Measurements from ENCODE around the gene MAVS. TPM values are rescaled to one million over a fixed set of nuclear protein-coding genes. Genes with fewer than 3 reads are reported as not detected.

The MAVS gene
- total and polyA plus RNA-seq, 3 donors from 2014 or later: 14.5 to 34.6 (median 28.5) TPM

- Histone ChIP-seq H3K36me3 (ENCODE audit: low read depth, missing control alignments) (no peaks in the 10 kb centered on the region), H3K9me3 (no peaks in the 10 kb centered on the region), H3K27me3 (no peaks in the 10 kb centered on the region), H3K4me1 (peaks cover 7% of the 10 kb centered on the region), H3K4me3 (no peak overlapping the region), H3K27ac (no peak overlapping the region)
- 95 to 100% methylated on average over 1 of the region's 1 CpG for whole genome bisulfite sequencing, 2 donors
- DNase-seq: no peak
- TF ChIP-seq POLR2A (IDR thresholded peaks at IDR 0.05) (no peak), CTCF (IDR thresholded peaks at IDR 0.05) (no peak)
- intact Hi-C loops (cut with DNase I; ENCODE audit: low total_unique reads): no loop called here
Measured at GRCh38 chr20:3919352-3919751, 72.7 kb downstream of the MAVS start.

- no peak overlapping the region for H3K4me3 ChIP-seq
- H3K4me1 ChIP-seq: peaks cover 7% of the 10 kb centered on the region
- no peak for DNase-seq
- WGBS, 2 donors: 67 to 71% methylated on average over 13 of the region's 13 CpGs
- H3K9me3 ChIP-seq: no peaks in the 10 kb centered on the region
- no peak overlapping the region for H3K27ac ChIP-seq
- no peaks in the 10 kb centered on the region for H3K36me3 ChIP-seq (ENCODE audit: low read depth, missing control alignments)
- intact Hi-C loops (cut with DNase I; ENCODE audit: low total_unique reads): no loop called here
- no peaks in the 10 kb centered on the region for H3K27me3 ChIP-seq
- no peak for TF ChIP-seq CTCF (IDR thresholded peaks at IDR 0.05)
- no peak for TF ChIP-seq POLR2A (IDR thresholded peaks at IDR 0.05)
Measured at GRCh38 chr20:3922223-3922982, 75.8 kb downstream of the MAVS start.

GRCh38 chr20:3922983-3923339 lies 76.3 kb downstream of the MAVS start:
- Histone ChIP-seq H3K27me3 (no peaks in the 10 kb centered on the region), H3K4me1 (peaks cover 7% of the 10 kb centered on the region), H3K36me3 (ENCODE audit: low read depth, missing control alignments) (no peaks in the 10 kb centered on the region), H3K9me3 (no peaks in the 10 kb centered on the region), H3K4me3 (no peak overlapping the region), H3K27ac (no peak overlapping the region)
- TF ChIP-seq POLR2A (IDR thresholded peaks at IDR 0.05) (no peak), CTCF (IDR thresholded peaks at IDR 0.05) (no peak)
- WGBS, 2 donors: 66 to 84% methylated on average over 4 of the region's 4 CpGs
- intact Hi-C loops (cut with DNase I; ENCODE audit: low total_unique reads): no loop called here
- DNase-seq: no peak

GRCh38 chr20:3923818-3924217 lies 77.2 kb downstream of the MAVS start:
- Histone ChIP-seq H3K4me3 (no peak overlapping the region), H3K4me1 (peaks cover 7% of the 10 kb centered on the region), H3K27ac (no peak overlapping the region), H3K9me3 (no peaks in the 10 kb centered on the region), H3K36me3 (ENCODE audit: low read depth, missing control alignments) (no peaks in the 10 kb centered on the region), H3K27me3 (no peaks in the 10 kb centered on the region)
- WGBS, 2 donors: 59 to 70% methylated on average over 2 of the region's 2 CpGs
- intact Hi-C loops (cut with DNase I; ENCODE audit: low total_unique reads): no loop called here
- no peak for TF ChIP-seq POLR2A (IDR thresholded peaks at IDR 0.05)
- no peak for DNase-seq

GRCh38 chr20:3924304-3925112 lies 77.9 kb downstream of the MAVS start:
- Histone ChIP-seq H3K4me3 (no peak overlapping the region), H3K27me3 (no peaks in the 10 kb centered on the region), H3K36me3 (ENCODE audit: low read depth, missing control alignments) (no peaks in the 10 kb centered on the region), H3K9me3 (no peaks in the 10 kb centered on the region), H3K27ac (no peak overlapping the region), H3K4me1 (peaks cover 7% of the 10 kb centered on the region)
- peak; percentile 37 for DNase-seq
- WGBS, 2 donors: 67 to 80% methylated on average over 9 to 13 of the region's 13 CpGs
- TF ChIP-seq CTCF (IDR thresholded peaks at IDR 0.05) (no peak), POLR2A (IDR thresholded peaks at IDR 0.05) (no peak)
- intact Hi-C loops (cut with DNase I; ENCODE audit: low total_unique reads): no loop called here

All from testis (tissue), 3 donors.